Measurements from ENCODE around the gene B3GNT4. TPM values are rescaled to one million over a fixed set of nuclear protein-coding genes. Genes with fewer than 3 reads are reported as not detected.

Gene B3GNT4
- total and polyA plus RNA-seq, 2 of the 4 experiments (the other 2 are of a cell fraction), result 0.18 to 0.53 TPM

DNA sequence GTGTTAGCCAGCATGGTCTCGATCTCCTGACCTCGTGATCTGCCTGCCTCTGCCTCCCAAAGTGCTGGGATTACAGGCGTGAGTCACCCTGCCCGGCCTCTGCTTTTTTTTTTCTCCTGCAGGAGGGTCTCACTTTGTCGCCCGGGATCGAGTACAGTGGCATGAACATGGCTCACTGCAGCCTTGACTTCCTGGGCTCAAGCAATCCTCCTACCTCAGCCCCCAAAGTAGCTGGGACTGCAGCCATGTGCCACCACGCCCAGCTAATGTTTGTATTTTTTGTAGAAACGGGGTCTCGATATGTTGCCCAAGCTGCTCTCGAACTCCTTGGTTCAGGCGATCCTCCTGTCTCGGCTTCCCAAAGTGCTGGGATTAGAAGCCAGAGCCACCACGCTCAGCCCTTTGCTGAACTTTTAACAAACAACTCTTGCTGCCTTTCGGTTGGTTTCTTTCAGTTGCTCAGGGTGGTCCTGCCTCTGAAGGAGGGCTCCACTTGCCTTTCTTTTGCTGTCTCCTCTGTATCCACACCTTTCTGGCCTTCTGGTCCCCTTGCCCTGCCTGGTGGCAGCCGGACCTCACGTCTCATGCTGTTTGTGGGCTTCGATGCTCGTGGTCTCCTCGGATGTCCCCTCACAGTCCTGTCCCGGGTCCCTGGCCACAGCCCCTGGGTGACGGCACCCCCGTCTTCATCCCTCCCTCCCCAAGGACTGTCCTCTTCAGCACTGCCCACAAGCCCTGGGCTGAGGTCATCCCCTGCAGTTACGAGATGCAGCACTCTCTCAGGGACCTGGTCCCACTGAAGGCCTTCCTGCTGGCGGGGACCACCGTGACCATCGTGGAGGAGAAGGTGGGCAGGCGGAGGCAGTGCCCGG lies 3.8 kb upstream of the B3GNT4 start:
- H4K5ac ChIP-seq (ENCODE audit: low read depth, low read length), result no peak overlapping the region
- ATAC-seq (ENCODE audit: low read depth) (no peak), DNase-seq (no peak)
- no peak overlapping the region for H3K4ac ChIP-seq (ENCODE audit: low read depth, low read length)
- intact Hi-C loops (cut with micrococcal nuclease), result no loop called here
- dilution Hi-C loops (cut with HindIII; ENCODE audit: low sequenced_read_pairs, unreplicated experiment), result no loop called here
- peaks cover 2% of the 10 kb centered on the region; the same call in 1 of the 2 replicates for H3K9me3 ChIP-seq (ENCODE audit: control insufficient read depth, insufficient read depth, low read length)
- H3K27ac ChIP-seq (ENCODE audit: insufficient read depth, low read length), result no peak overlapping the region
- no peak overlapping the region for H3K18ac ChIP-seq (ENCODE audit: low read depth, low read length)
- in situ Hi-C loops (cut with MboI; ENCODE audit: low sequenced_read_pairs), result no loop called here
- H3K4me3 ChIP-seq (ENCODE audit: insufficient read depth, low read depth, low read length), result no peak overlapping the region
- H4K8ac ChIP-seq (ENCODE audit: low read depth in 2 of 2, low read length in 2 of 2), result no peak overlapping the region
- peak overlapping the region; percentile 56; the same call in 1 of the 2 replicates for H2BK120ac ChIP-seq (ENCODE audit: low read depth, low read length)
- ChIA-PET CTCF (no interaction called here), POLR2A (ENCODE audit: unreplicated experiment) (no interaction called here)
- no peaks in the 10 kb centered on the region for H4K20me1 ChIP-seq (ENCODE audit: insufficient read depth, low read length)
- peak overlapping the region; percentile 55 for H2AK9ac ChIP-seq (replicated peaks; ENCODE audit: low read depth, low read length, poor library complexity)
- peak overlapping the region; percentile 43 for H2AFZ ChIP-seq (replicated peaks; ENCODE audit: low read length, poor library complexity)
- no peak overlapping the region for H3K14ac ChIP-seq (replicated peaks; ENCODE audit: low read depth, low read length)
- no peak overlapping the region for H2BK20ac ChIP-seq (ENCODE audit: low read depth, low read length)
- H2AK5ac ChIP-seq (ENCODE audit: low read depth, low read length), result peak overlapping the region; percentile 38; the same call in 1 of the 2 replicates
- H2BK15ac ChIP-seq (ENCODE audit: low read depth, low read length), result no peak overlapping the region
- H4K91ac ChIP-seq (ENCODE audit: insufficient read depth, low read depth, low read length), result no peak overlapping the region
- H3K79me1 ChIP-seq (ENCODE audit: low read depth in 1 of 2, low read length in 2 of 2), result no peaks in the 10 kb centered on the region
- 92% methylated on average over 19 of the region's 29 CpGs; no CpG with 5 or more reads in 1 of the 2 experiments for WGBS, 2 experiments (ENCODE audit: extremely low coverage in 2 of 2, insufficient read length in 1 of 2)
- H3K23ac ChIP-seq (ENCODE audit: low read depth, low read length), result no peak overlapping the region
- no peak overlapping the region for H3K9ac ChIP-seq (ENCODE audit: low read depth, low read length)
- H3K4me2 ChIP-seq (ENCODE audit: low read depth, low read length), result no peak overlapping the region
- H2BK5ac ChIP-seq (ENCODE audit: low read depth, low read length, poor library complexity, severe bottlenecking), result no peak overlapping the region
- peaks cover 14% of the 10 kb centered on the region for H3K27me3 ChIP-seq (ENCODE audit: control insufficient read depth, insufficient read depth, low read length)
- H3K36me3 ChIP-seq (ENCODE audit: control insufficient read depth, insufficient read depth, low read length), result no peaks in the 10 kb centered on the region
- H3K4me1 ChIP-seq (ENCODE audit: control insufficient read depth, insufficient read depth, low read length), result peaks cover 4% of the 10 kb centered on the region
- H3K9me1 ChIP-seq (ENCODE audit: insufficient read depth, low read length), result 0 out of 2 replicates have a peak, but pooled peaks cover 4% of the 10 kb centered on the region
- BruUV-seq (replicated peaks), result no TSS peak
- no peak overlapping the region for H3K56ac ChIP-seq (ENCODE audit: extremely low read depth, insufficient read depth, low read length)
- TF ChIP-seq CEBPB (IDR thresholded peaks at IDR 0.05; ENCODE audit: low read depth, low read length), result no peak
- TF ChIP-seq, protein P1, sequence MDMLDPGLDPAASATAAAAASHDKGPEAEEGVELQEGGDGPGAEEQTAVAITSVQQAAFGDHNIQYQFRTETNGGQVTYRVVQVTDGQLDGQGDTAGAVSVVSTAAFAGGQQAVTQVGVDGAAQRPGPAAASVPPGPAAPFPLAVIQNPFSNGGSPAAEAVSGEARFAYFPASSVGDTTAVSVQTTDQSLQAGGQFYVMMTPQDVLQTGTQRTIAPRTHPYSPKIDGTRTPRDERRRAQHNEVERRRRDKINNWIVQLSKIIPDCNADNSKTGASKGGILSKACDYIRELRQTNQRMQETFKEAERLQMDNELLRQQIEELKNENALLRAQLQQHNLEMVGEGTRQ (IDR thresholded peaks at IDR 0.05; ENCODE audit: low read depth, low read length), result no peak
- no peak for TF ChIP-seq RFX5 (IDR thresholded peaks at IDR 0.05; ENCODE audit: low read depth, low read length)
- TF ChIP-seq MXI1 (IDR thresholded peaks at IDR 0.05; ENCODE audit: borderline replicate concordance, low read depth, low read length), result no peak
- TF ChIP-seq, protein P2, sequence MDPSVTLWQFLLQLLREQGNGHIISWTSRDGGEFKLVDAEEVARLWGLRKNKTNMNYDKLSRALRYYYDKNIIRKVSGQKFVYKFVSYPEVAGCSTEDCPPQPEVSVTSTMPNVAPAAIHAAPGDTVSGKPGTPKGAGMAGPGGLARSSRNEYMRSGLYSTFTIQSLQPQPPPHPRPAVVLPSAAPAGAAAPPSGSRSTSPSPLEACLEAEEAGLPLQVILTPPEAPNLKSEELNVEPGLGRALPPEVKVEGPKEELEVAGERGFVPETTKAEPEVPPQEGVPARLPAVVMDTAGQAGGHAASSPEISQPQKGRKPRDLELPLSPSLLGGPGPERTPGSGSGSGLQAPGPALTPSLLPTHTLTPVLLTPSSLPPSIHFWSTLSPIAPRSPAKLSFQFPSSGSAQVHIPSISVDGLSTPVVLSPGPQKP (IDR thresholded peaks at IDR 0.05; ENCODE audit: borderline replicate concordance, low read depth, low read length), result no peak
- TF ChIP-seq POLR2A (IDR thresholded peaks at IDR 0.05; ENCODE audit: low read depth, low read length), result no peak
- TF ChIP-seq, protein P3, sequence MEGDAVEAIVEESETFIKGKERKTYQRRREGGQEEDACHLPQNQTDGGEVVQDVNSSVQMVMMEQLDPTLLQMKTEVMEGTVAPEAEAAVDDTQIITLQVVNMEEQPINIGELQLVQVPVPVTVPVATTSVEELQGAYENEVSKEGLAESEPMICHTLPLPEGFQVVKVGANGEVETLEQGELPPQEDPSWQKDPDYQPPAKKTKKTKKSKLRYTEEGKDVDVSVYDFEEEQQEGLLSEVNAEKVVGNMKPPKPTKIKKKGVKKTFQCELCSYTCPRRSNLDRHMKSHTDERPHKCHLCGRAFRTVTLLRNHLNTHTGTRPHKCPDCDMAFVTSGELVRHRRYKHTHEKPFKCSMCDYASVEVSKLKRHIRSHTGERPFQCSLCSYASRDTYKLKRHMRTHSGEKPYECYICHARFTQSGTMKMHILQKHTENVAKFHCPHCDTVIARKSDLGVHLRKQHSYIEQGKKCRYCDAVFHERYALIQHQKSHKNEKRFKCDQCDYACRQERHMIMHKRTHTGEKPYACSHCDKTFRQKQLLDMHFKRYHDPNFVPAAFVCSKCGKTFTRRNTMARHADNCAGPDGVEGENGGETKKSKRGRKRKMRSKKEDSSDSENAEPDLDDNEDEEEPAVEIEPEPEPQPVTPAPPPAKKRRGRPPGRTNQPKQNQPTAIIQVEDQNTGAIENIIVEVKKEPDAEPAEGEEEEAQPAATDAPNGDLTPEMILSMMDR (conservative IDR thresholded peaks at IDR 0.05; ENCODE audit: low read depth, low read length), result no peak
- no peak for TF ChIP-seq CHD1 (IDR thresholded peaks at IDR 0.05; ENCODE audit: low read depth, low read length)
- no peak for TF ChIP-seq MAFK (IDR thresholded peaks at IDR 0.05; ENCODE audit: low read depth, low read length)
- TF ChIP-seq NFE2L2 (IDR thresholded peaks at IDR 0.05; ENCODE audit: low read depth, low read length), result no peak
- no peak for TF ChIP-seq RCOR1 (IDR thresholded peaks at IDR 0.05; ENCODE audit: insufficient replicate concordance, low read length)
- no peak for TF ChIP-seq SMC3 (IDR thresholded peaks at IDR 0.05; ENCODE audit: low read depth, low read length)
- no peak for TF ChIP-seq MAZ (IDR thresholded peaks at IDR 0.05; ENCODE audit: borderline replicate concordance, low read depth, low read length)
- no peak for TF ChIP-seq FOS (IDR thresholded peaks at IDR 0.05; ENCODE audit: low read depth, low read length)
- TF ChIP-seq RAD21 (IDR thresholded peaks at IDR 0.05; ENCODE audit: low read length), result no peak

Data from IMR-90 (cell line).